Type B pancreatic cell (in vitro differentiated cells): Measurements from ENCODE around the gene ULK4. TPM values are rescaled to one million over a fixed set of nuclear protein-coding genes. Genes with fewer than 3 reads are reported as not detected.

Source experiments
- DNase-seq: peaks from one replicate; pipeline ENCODE4 v3.0.0; 2021; ENCODE audit warnings: mixed read lengths; ENCODE audit not compliant: unreplicated experiment; ENCODE audit errors: extremely low spot score
- H3K27ac Mint-ChIP-seq: 2 replicates; pipeline ENCODE4 v1.8.0; 2021; ENCODE audit warnings: mild to moderate bottlenecking, mixed read lengths
- H3K27me3 Mint-ChIP-seq: 2 replicates; pipeline ENCODE4 v1.8.0; 2021; ENCODE audit warnings: mixed read lengths
- H3K36me3 Mint-ChIP-seq: 2 replicates; pipeline ENCODE4 v1.8.0; 2021; ENCODE audit warnings: mixed read lengths
- H3K4me1 Mint-ChIP-seq: one replicate; pipeline ENCODE4 v1.8.0; 2021; ENCODE audit warnings: mixed read lengths; ENCODE audit not compliant: unreplicated experiment
- H3K4me3 Mint-ChIP-seq: 2 replicates; pipeline ENCODE4 v1.8.0; 2021; ENCODE audit warnings: mild to moderate bottlenecking, mixed read lengths
- H3K9me3 Mint-ChIP-seq: 2 replicates; pipeline ENCODE4 v1.8.0; 2021; ENCODE audit warnings: mixed read lengths
- CTCF ChIP-seq: fragments of 200-600 bp; sonication (generic); conservative IDR thresholded peaks from 2 replicates; pipeline ENCODE4 v1.5.0; 2021; ENCODE audit warnings: antibody characterized with exemption, mild to moderate bottlenecking
- total RNA-seq: library from RNA; stranded (reverse); gene quantifications from 2 replicates; pipeline ENCODE4 v1.2.1, GENCODE V29; 2021; ENCODE audit warnings: low replicate concordance

Gene ULK4
- total RNA-seq, 1 donor from 2014 or later = 10.7 TPM

- no peak overlapping the region for H3K27ac Mint-ChIP-seq
- H3K36me3 Mint-ChIP-seq = peaks cover 41% of the 10 kb centered on the region
- H3K4me3 Mint-ChIP-seq = no peak overlapping the region
- no peak for TF ChIP-seq CTCF
- H3K4me1 Mint-ChIP-seq = peaks cover 60% of the 10 kb centered on the region
- DNase-seq = no peak
- peaks cover 24% of the 10 kb centered on the region for H3K9me3 Mint-ChIP-seq
- no peaks in the 10 kb centered on the region for H3K27me3 Mint-ChIP-seq
Observed at GRCh38 chr3:41212088-41212487, 749.8 kb downstream of the ULK4 start.

- no peak overlapping the region for H3K4me3 Mint-ChIP-seq
- H3K27ac Mint-ChIP-seq = no peak overlapping the region
- peaks cover 61% of the 10 kb centered on the region for H3K4me1 Mint-ChIP-seq
- H3K36me3 Mint-ChIP-seq = peaks cover 41% of the 10 kb centered on the region
- no peak for DNase-seq
- no peaks in the 10 kb centered on the region for H3K27me3 Mint-ChIP-seq
- peaks cover 24% of the 10 kb centered on the region for H3K9me3 Mint-ChIP-seq
- TF ChIP-seq CTCF = no peak
Observed at GRCh38 chr3:41210966-41211365, 750.9 kb downstream of the ULK4 start.

- H3K9me3 Mint-ChIP-seq = peaks cover 24% of the 10 kb centered on the region
- H3K4me3 Mint-ChIP-seq = no peak overlapping the region
- peak overlapping the region; percentile 38 for H3K27ac Mint-ChIP-seq
- no peak for DNase-seq
- TF ChIP-seq CTCF = no peak
- peaks cover 61% of the 10 kb centered on the region for H3K4me1 Mint-ChIP-seq
- no peaks in the 10 kb centered on the region for H3K27me3 Mint-ChIP-seq
- H3K36me3 Mint-ChIP-seq = peaks cover 38% of the 10 kb centered on the region
Observed at GRCh38 chr3:41209646-41210045, 752.3 kb downstream of the ULK4 start.

GRCh38 chr3:41208507-41209220, 753.2 kb downstream of the ULK4 start:
- DNase-seq = no peak
- H3K36me3 Mint-ChIP-seq = peaks cover 38% of the 10 kb centered on the region
- H3K4me3 Mint-ChIP-seq = no peak overlapping the region
- no peak for TF ChIP-seq CTCF
- no peak overlapping the region for H3K27ac Mint-ChIP-seq
- peaks cover 59% of the 10 kb centered on the region for H3K4me1 Mint-ChIP-seq
- H3K27me3 Mint-ChIP-seq = no peaks in the 10 kb centered on the region
- peaks cover 24% of the 10 kb centered on the region for H3K9me3 Mint-ChIP-seq

- H3K27me3 Mint-ChIP-seq = no peaks in the 10 kb centered on the region
- peaks cover 32% of the 10 kb centered on the region for H3K36me3 Mint-ChIP-seq
- DNase-seq = no peak
- H3K4me3 Mint-ChIP-seq = peak overlapping the region; percentile 47
- H3K27ac Mint-ChIP-seq = peak overlapping the region; percentile 34
- H3K9me3 Mint-ChIP-seq = peaks cover 24% of the 10 kb centered on the region
- no peak for TF ChIP-seq CTCF
- H3K4me1 Mint-ChIP-seq = peaks cover 55% of the 10 kb centered on the region
Observed at GRCh38 chr3:41207355-41207754, 754.5 kb downstream of the ULK4 start.

- DNase-seq = no peak
- Mint-ChIP-seq H3K4me1 (peaks cover 66% of the 10 kb centered on the region), H3K4me3 (no peak overlapping the region), H3K27me3 (no peaks in the 10 kb centered on the region), H3K27ac (no peak overlapping the region), H3K9me3 (peaks cover 15% of the 10 kb centered on the region), H3K36me3 (peaks cover 23% of the 10 kb centered on the region)
- no peak for TF ChIP-seq CTCF
Observed at GRCh38 chr3:41205591-41205990, 756.3 kb downstream of the ULK4 start.
